ENCODE data around the gene GATB.

The GATB gene, protein sequence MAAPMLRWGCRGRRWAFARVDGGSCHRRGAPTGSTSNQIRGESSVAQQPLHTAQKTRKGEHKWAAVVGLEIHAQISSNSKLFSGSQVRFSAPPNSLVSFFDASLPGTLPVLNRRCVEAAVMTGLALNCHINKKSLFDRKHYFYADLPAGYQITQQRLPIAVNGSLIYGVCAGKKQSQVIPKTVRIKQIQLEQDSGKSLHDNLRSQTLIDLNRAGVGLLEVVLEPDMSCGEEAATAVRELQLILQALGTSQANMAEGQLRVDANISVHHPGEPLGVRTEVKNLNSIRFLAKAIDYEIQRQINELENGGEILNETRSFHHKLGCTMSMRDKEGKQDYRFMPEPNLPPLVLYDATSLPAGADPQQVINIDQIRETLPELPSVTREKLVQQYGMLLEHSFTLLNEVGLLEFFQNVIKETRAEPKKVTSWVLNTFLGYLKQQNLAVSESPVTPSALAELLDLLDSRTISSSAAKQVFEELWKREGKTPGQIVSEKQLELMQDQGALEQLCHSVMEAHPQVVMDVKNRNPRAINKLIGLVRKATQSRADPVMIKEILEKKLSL

DNA sequence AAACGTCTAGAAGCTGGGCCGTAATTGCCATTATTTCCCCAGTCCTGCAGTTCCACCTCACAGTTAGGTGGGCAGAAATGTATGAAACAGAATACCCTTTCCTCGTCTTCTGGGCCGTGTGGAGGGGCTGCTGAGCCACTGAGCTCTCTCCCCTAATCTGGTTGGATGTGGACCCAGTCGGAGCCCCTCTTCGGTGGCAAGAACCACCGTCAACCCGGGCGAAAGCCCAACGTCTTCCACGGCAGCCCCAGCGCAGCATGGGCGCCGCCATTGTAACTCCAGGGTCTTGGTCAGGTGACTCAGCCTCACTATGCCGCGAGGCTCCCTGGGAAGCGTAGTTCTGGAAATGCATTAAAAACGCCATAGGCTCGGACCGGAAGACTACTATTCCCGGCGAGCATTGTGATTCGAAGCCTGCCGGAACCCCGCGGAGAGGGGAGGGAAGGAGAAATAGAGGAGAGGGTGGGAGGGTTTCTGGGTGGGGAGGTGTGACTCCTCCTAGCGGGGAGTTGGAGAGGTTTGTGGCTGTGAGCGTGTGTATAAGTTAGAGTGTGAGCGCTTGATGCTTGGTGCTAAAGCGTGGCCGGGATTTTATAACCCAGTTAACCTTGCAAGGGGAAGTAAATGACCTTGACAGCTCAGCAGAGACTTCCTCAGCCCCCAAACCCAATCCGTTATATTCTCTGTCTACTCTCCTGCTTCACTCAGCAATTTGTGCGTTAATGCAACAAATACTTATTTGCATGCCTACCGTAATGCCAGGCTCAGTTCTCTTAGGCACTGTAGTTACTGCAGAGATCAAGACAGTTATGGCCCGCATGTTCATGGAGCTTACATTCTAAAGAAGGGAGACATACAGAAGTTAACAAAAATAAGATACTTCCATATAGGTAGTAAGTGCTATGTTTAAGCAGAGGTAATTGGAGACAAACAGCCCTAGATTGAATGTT, at the start of gene GATB:
TSS of gene GATB (minus strand) at position 296 of the 950 bp plus-strand sequence. CDS start at position 271, 25 bp downstream.
- peak; percentile 86 for DNase-seq (ENCODE audit: low read depth)

DNA sequence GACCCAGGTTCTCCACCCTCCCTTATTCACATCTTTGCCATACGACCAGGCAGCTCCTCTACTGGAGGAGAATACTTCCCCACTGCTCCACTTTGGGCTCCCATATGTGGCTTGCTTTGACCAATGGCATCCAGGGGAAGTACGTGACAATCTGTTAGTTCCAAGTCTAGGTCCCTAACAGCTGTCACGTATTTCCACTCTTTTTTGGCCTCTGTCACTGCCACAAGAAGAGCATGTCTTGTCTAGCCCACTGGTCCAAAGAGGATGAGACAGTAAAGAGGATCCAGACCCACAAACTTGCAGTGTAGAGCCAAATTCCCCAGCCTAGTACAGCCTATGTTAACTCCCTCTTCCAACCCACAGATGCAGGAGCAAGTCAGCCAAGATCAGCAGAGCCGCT, 49.7 kb upstream of the GATB start:
- DNase-seq (ENCODE audit: low read depth) = no peak

DNA sequence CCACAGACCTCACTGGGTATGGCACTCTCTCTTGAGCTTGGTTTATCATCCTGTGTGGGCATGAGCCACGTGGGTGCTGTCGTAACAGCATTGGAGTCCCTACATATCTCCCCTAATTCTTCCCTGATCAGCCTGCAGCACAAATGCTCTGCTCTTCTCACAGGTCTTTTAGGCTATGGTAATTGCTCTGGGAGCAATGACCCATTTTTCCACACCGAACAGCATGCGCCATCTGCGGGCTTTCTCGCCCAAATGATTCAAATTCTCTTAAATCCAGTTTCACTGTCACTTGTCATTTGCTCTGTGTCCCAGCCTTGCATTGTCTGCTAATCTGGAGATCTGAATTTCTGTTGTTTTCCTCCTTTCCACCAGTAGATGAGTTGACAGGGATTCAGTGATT, 48.9 kb upstream of the GATB start:
- no peak for DNase-seq (ENCODE audit: low read depth)

DNA sequence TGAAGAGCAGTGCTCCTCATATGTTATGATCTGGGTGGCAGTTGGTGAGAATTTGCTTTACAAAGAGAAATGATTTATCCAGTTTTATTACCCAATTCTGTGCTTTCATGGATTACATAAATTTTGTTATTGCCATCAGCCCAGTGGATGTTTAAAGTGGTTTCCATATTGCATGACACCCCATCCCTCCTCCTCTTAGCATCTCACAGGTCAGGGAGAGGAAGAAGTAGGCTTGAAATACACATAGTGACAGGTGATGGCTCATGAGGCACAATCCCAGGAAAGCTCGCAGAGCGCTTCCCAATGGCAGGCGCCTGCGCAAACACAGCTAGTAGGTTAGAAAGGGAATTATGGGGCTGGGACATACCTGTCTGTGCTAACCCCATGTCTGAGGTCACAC, 47.7 kb upstream of the GATB start:
- DNase-seq (ENCODE audit: low read depth) = no peak

DNA sequence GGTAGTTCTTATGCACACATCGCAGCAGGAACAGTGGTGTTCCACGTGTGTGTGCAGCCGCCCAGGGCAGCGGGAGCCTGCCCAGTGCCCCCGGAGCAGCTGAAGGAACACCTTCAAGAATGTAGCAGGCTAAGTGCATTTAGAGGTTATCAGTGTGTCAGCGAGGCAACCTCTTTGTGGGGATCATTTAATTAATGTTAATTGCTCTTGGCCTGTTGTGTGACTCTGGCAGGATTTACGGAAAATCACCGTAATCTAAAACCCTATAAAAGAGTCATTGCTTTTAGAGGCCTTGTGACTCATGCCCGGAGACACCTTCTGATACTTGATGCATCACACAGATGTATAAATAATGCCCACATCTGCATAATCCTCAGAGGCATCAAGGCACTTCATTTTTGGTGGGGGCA, 47.3 kb upstream of the GATB start:
- no peak for DNase-seq (ENCODE audit: low read depth)

DNA sequence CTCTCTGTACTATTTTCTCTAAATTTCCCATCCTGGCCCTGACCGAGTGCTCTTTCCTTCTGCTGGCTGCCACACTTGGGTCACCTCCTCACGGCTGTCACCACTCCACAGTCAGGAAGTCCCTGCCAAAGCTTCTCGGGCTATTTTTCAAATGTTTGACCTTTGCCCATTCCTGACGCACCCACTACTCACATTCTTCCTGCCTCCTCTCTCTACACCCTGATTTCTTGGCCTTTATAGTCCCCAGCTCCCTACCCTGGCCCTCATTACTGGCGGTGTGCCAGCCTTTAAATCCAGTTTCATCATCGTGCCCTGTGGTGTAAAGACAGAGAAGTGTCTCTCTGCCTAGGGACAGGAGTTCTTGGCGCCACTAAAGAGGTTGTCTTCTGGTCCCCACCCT, 46.4 kb upstream of the GATB start:
- no peak for DNase-seq (ENCODE audit: low read depth)

DNA sequence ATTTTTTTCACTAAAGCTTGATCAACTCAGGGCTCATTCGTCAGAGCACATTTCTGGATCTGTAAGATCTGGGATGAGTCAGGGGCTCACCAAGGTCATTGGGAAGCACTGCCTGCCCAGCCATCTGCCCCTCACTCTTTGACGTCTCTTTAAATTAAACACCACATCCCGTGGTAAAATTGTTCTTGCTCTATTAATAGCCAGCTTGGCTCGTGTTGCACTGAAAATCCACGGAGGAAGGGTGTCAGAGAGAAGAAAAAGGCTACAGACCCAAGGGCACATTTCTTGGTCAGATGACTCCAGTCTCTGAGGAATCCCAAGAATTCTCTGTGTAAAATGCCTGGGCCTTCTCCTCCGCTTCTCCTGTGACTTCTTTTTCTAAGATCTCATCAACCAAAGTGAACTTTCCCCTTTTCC, 45.7 kb upstream of the GATB start:
- no peak for DNase-seq (ENCODE audit: low read depth)

DNA sequence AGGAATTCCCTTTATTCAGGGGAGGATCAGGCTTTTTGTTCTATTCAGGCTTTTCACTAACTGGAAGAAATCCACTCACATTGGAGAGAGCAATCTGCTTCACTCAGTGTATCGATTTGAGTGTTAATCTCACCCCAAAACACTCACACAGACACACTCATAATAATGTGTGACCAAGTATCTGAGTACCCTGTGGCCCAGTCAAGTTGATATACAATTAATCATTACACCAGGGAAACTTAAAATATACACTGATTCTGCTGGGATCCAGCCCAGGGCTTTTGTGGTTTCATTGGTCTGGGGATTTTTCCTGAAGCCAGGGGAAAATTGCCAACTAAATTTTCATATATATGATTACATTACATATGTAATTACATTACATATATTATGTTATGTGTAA, 44.0 kb upstream of the GATB start:
- no peak for DNase-seq (ENCODE audit: low read depth)

DNA sequence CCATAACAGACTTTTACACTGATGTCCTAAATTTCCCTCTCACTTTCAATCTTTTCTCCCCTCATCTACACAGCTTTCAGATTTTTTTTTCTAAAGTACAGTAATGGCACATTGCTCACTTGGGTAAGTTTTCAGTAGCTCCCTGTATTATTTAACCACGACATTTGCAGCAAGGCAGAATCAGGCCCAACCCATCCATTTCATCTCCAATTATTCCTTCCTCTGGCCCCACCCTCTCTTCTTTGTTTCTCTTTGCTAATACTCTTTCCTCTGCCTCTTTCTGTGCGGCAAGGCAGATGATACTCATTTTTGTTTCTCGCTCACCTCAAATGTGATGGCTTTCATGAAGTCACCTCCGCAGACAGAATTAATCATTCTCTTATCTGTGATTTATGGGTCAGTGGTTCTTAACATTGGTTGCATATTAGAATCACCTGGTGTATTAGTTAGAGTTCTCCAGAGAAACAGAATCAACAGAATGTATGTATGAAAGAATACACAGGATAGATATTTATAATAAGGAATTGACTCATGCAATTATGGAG, 43.4 kb upstream of the GATB start:
- DNase-seq (ENCODE audit: low read depth) = no peak

DNA sequence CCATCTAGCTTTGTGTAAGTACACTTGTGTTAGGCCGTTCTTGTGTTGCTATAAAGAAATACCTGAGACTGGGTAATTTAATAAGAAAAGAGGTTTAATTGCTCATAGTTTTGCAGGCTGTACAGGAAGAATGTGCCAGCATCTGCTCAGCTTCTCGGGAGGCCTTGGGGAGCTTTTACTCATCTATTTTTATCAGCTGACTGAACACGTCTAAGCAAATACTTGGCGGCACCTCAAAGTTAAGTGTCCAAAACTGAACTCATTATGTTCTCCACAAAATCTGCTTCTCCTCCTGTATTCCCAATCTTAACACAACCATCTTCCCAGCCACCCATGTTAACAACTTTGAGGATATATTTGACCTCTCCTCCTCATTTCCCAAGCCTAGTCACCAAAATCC, 42.4 kb upstream of the GATB start:
- DNase-seq (ENCODE audit: low read depth) = no peak

DNA sequence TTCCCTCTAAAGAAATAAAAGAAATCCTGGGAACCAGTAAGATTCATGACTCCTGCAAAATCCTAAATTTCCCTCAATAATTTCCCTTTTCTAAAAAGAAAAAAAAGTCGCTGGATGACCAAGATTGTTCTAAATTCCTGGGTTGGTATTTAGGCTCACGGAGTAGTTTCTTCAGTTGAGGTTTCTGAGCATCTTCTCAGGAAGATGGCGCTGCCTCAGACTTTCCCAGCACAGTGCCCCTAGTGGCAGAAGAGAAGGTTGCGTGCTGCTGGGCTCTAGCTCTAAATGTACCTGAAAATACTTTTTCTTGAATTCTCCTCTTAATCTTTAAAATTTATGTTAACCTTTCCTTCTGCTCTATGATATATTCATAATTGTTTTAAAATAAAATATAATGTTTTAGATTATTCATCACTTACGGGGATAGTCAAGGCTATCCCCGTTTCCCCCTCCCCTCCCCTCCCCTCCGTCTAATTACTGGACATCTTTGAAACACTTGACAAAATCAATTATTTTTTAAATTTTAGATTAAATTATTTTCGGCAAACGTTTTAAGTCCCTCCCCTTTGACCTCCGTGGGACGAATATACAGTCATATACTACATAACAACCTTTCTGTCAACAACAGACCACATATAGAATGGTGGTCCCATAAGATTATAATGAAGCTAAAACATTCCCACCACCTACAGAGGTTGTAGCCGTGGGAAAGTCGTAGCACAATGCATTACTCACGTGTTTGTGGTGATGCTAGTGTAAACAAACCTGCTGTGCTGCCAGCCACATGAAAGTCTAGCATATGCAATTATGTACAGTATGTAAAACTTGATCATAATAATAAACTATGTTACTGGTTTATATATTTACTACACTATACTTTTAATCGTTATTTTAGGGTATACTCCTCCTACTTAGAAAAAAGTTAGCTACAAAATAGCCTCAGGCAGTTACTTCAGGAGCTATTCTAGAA, 41.0 kb upstream of the GATB start:
- DNase-seq (ENCODE audit: low read depth) = peak; percentile 31

DNA sequence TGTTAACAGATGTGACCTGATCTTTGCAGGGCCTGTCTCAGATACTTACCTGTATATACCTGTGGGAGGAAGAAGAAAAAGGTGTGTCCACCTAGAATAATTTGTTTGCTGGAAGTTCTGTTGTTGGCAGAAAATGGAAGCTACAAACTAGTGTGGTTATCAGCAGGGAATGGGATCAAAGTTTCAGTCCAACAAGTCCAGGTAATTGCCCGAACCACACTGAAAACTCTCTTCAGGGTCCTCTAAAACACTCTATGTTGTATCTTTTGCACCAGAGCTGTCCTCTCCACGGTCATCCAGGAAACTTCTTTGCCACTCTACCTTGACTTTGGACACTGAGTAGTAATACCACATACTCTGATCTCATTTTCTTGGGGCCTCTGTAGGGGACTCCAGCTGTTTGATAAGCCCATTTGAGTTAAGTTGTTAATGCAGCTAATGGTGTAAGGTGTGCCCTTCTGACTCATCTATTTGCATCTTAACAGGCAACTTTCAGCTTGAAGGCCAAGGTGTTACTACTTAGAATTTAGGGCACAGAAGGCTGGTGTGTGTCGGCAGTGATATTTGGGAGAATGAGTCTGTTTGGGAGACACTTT, 38.7 kb upstream of the GATB start:
- DNase-seq (ENCODE audit: low read depth) = no peak

DNA sequence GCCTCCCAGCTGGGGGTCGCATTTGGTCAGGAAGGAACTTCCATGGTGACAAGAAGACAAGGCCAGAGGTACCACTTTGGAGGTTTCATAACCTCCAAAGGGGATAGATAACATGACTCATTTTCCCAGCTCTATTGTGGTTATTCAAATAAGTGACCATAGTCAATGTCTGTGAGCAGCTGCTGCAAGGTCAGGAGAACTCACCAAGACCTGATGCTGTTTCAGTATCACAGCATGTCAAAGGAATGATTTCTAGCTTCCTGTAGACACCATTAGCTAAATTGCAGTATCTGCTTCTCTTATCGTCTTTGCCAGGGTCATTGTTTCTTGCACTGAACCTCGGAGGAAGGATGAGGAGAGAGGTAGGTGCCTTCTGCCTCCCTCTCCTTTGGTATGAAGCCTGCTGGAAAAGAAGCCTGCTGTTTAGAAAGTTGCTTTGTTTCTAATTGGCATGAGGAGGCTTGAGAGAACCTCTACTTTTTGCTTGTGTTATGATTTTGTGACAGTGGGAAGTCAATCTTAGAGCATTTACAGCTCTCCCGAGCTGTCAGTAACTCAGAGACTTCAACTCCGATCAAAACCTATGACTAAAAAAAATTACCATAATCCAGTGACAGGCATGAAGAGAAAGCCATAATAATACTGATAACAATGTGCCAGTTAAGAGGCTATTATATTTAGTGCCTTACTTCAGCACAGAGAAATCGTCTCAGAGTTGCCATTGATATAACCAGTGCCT, 38.0 kb upstream of the GATB start:
- no peak for DNase-seq (ENCODE audit: low read depth)

DNA sequence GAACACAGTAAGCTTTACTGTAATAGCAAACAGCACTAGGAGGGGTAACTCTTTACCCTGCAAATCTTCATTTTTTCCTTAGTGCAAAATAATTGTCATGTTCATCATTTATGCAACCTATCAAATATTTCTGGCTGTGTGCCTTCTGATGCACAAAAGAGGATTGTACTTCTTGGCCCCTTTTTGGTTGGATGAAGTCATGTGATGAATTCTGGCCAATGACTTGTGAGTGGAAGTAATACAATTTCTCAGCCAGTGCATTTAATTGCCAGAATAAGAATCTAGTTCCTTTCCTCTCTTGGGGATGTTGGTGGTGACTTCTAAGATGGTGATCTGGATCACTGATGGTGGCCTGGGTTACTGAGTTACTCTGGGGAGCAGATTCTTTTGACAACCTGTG, 37.0 kb upstream of the GATB start:
- DNase-seq (ENCODE audit: low read depth) = no peak

DNA sequence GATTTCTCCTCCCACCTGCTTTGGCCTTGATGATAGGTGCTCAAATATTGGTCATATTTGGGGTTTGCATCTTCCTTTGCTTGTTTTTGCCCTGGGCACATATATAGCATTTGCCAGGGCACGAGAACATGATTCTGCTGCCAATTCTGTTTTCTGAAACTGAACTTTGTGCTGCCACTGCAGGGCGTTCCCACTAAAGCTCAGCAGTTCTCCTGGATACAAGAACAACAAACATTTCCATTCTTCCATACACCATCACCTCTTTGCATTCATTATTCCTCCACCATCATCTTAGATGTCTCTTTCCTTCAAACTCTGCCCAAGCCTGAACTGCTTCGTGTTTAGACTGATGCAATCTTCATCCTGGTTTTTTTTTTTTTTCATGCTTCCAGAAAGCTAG, 36.3 kb upstream of the GATB start:
- no peak for DNase-seq (ENCODE audit: low read depth)

DNA sequence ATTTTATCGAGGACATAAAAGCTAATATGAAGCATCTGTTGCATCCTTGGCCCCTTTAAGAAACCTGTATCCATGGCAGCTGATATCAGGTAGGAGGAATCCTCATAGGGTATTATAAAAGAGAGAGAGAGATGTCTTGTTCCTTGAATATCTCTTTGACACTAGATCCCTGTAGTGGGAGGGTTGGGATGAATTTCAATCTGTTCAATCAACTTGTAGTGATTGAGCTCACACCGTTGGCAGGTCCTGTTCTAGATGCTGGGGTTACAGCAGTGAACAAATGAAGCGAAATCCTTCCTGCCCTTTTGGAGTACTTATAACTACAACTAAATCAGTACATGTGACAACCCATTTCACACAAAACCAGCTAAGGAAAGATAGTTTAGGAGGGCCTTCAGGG, 35.3 kb upstream of the GATB start:
- DNase-seq (ENCODE audit: low read depth) = no peak

DNA sequence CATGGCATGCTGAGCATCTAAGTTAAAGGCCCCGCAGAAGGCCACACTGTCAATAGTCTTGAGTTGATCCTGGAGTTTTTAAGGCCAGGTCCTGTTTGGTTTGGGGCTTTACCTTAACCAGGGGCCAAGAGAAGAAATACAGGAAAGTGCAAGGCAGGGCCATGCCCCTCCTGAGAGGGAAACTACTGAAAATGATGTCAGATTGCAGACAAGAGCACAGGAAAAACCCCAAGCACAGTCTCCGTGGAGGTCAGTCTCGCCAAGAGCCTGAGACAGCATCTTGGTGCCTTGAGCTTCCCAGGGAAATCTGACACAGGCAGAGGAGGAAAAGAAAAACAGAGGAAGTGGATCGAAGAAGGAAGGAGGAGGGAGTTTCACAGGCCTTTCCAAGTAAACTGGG, 32.2 kb upstream of the GATB start:
- no peak for DNase-seq (ENCODE audit: low read depth)

DNA sequence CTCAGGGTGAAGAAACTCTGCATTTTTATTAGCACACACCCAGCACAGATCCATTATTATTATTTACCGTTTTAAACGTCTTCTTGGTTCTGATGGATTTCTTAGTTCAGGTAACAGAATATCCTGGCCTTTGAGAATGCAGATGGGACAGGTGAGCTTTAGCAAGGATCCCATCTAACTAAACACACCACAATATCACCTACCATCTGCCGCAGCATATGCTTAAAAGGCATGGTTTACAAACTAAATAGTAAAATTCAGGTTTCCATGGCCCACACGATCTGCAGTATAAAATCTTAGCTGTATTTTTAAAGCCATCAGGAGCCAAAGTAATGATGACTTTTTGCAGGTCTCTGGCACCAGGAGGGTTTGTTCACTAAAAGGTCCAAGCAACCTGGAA, 31.7 kb upstream of the GATB start:
- no peak for DNase-seq (ENCODE audit: low read depth)

DNA sequence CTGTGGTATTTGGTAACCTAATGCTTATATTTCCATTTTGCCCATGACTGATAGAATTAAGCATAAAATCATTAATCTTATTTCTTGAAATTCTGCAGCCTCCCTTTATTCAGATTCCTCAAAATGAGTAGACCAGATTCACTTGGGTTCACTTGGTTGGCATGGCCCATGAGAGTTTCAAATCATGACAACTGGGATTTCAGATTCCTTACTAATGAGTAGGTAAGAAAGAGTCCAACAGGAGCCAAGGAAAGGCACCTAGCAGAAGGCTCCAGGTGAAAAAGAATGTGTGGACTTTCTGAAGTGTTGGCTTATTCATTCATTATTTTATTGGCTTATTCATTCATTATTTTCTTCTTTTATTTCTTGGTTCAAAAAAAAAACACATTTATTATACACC, 27.2 kb upstream of the GATB start:
- DNase-seq (ENCODE audit: low read depth) = no peak

DNA sequence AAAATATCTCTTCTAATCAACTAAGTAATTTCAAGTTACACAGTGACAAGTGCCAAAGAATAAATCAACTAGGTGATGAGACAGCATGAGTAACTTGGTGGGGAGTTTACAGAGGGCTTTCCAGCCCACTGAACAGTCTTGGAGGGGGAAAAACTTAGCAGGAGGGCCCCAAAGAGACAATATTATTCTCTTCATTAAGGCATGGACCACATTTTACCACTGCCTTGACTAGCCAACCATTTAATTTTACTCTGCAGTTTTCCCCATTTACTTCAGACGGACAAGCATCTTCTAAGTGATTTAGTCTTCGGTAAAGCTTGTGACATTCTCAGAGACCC, 25.3 kb upstream of the GATB start:
- no peak for DNase-seq (ENCODE audit: low read depth)
